Measurements from ENCODE around the gene TRMT2A. TPM values are rescaled to one million over a fixed set of nuclear protein-coding genes. Genes with fewer than 3 reads are reported as not detected.

TRMT2A gene
- polyA plus RNA-seq, 3 donors = 32.2 to 47.9 (median 43.0) TPM

GRCh38 chr22:20150381-20151275 is 33.6 kb upstream of the TRMT2A start, which contains the start of gene CCDC188:
Gene CCDC188, minus strand, starts transcription at chr22:20151055. Its CDS starts 69 bp downstream, at chr22:20150986.
- H3K27ac ChIP-seq (ENCODE audit: low read depth, low read length) = no peak within 1 kb of the TSS
- WGBS, 3 donors = 69 to 88% (median 71%) methylated on average over 7 to 14 of the region's 14 CpGs

- WGBS, 3 donors = 61 to 66% (median 64%) methylated on average over 24 to 32 of the region's 32 CpGs
- no peak overlapping the region for H3K27ac ChIP-seq (ENCODE audit: low read depth, low read length)
Observed at GRCh38 chr22:20149257-20150250, 32.5 kb upstream of the TRMT2A start.

- WGBS, 3 donors = 72 to 86% (median 86%) methylated on average over 16 to 18 of the region's 18 CpGs
- no peak overlapping the region for H3K27ac ChIP-seq (ENCODE audit: low read depth, low read length)
Observed at GRCh38 chr22:20148414-20148813, 31.4 kb upstream of the TRMT2A start.

DNA sequence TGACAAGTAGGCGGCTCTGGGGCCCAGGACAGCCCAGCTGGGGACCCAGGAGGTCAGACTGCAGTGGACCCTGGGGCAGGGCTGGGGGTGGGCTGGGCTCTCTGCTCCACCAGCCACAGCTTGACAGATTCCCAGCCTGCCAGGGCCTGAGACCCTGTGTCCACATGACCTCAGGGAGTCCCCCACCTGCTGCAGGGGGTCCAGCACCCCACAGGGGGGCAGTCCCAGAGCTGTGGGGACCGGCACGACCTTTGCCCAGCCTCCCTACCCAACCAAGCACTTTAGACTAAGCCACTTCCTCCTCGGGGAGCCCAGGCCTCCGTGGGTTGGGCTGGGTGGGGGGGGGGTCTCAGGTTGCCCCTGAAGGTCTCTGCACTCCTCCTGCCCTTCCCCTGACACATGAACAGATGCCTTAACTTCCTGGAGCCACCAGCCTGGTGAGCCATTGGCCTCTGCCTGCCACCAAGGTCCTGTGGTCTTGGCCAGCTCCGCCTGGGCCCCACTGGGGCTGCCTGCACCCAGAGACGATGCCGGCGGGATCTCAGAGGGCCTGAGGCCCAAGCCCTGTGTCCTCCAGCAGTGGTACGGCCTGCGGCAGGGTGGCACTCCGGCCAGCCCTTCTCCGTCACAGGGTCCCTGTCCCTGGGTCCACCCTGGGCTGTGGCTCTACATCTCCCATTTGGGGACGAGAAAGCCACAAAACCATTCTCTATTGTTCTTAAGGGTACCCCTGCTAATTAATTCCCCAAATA is 30.4 kb upstream of the TRMT2A start:
- WGBS, 3 donors = 67 to 75% (median 74%) methylated on average over 14 of the region's 14 CpGs
- H3K27ac ChIP-seq (ENCODE audit: low read depth, low read length) = no peak overlapping the region

GRCh38 chr22:20146777-20147176 is 29.8 kb upstream of the TRMT2A start:
- H3K27ac ChIP-seq (ENCODE audit: low read depth, low read length) = no peak overlapping the region
- WGBS, 3 donors = 78 to 87% (median 87%) methylated on average over 11 to 22 of the region's 22 CpGs

DNA sequence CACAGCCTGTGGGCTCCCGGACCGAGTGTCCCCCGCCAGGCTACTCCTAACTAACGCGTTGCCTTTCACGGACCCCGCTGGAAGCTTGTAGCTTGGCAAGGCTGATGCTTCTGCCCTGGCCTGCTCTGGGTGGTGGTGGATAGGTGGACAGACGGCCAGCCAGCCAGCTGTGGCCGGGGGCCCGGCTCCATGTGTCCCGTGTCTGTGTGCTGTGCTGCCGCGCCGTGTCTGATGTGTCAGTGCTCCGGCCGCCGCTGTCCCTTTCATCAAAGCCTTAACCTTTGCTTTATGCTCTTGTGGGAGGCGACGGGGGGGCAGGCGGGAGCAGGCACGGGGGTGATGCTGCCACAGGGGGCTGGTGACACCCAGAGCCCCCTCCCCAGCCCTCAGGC is 28.8 kb upstream of the TRMT2A start:
- 87 to 96% (median 90%) methylated on average over 19 to 21 of the region's 21 CpGs for WGBS, 3 donors

DNA sequence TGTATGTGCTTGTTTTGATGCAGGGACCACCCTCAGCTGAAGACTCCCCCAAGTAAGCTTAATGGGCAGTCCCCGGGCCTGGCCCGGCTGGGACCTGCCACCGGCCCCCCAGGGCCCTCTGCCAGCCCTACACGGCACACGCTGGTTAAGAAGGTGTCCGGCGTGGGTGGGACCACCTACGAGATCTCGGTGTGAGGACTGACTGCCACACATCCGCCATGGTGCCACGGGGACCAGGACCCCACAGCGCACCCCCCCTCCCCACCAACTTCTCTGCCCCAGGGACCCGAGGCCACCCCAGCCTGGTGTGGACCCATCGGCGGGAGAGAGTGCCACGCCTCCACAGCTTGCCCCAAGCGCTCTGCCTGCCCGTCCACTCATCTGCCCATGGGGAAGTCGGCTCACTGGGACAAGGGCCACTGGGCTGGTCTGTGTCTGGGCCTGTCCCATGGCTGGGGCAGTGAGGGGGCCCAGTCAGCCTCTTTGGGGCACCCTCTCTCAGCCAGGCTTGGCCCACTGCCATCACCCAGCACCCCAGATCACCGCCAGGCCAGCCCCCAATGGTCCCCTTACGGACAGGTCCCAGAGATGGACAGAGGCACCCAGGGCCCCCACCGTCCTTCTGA is 28.3 kb upstream of the TRMT2A start:
- no peak overlapping the region for H3K27ac ChIP-seq (ENCODE audit: low read depth, low read length)
- 90 to 91% (median 91%) methylated on average over 20 to 22 of the region's 22 CpGs for WGBS, 3 donors

More for the DNA sequence above, 28.8 kb upstream of the TRMT2A start:
- no peak overlapping the region for H3K27ac ChIP-seq (ENCODE audit: low read depth, low read length)

- no peak overlapping the region for H3K27ac ChIP-seq (ENCODE audit: low read depth, low read length)
- WGBS, 3 donors = 85 to 93% (median 88%) methylated on average over 19 of the region's 19 CpGs
Observed at GRCh38 chr22:20143883-20144665, 27.0 kb upstream of the TRMT2A start.

GRCh38 chr22:20142711-20143621 is 25.9 kb upstream of the TRMT2A start:
- no peak overlapping the region for H3K27ac ChIP-seq (ENCODE audit: low read depth, low read length)
- WGBS, 3 donors = 92 to 96% (median 94%) methylated on average over 54 to 65 of the region's 65 CpGs

- no peak overlapping the region for H3K27ac ChIP-seq (ENCODE audit: low read depth, low read length)
- WGBS, 3 donors = 84 to 88% (median 87%) methylated on average over 22 of the region's 22 CpGs
Observed at GRCh38 chr22:20141186-20142077, 24.4 kb upstream of the TRMT2A start.

DNA sequence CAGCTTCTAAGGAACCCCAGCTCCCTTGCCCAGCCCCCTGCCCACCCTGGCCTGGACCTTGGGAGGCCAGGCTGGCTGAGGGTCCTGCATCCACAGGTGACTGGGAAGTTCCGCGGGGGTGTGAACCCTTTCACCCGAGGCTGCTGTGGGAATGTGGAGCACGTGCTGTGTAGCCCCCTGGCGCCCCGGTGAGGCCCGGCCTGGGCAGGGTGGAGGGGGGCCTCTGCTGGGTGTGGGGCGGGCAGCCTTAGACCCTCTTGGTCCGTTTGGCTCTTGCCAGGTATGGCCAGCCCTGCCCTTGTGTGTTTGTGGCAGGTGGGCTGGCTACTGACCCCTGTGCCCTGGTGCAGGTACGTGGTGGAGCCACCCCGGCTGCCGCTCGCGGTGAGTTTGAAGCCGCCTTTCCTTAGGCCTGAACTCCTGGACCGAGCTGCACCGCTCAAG is 23.5 kb upstream of the TRMT2A start:
- WGBS, 3 donors = 88 to 95% (median 92%) methylated on average over 15 to 17 of the region's 17 CpGs
- no peak overlapping the region for H3K27ac ChIP-seq (ENCODE audit: low read depth, low read length)

DNA sequence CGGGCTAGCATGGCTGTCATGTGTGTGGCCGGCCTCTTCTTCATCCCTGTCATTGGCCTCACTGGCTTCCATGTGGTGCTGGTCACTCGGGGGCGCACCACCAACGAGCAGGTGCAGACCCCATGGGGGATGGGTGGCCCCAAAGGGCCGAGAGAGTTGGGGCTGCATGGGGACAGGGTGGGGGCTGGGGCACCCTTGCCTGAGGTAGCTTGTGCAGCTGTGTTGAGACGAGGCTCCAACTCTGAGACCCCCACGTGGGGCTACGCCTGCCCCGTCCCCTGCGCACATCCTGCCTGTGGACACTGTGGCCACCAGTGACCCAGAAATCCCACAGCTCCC is 23.1 kb upstream of the TRMT2A start:
- WGBS, 3 donors = 90 to 95% (median 92%) methylated on average over 10 to 11 of the region's 11 CpGs
- H3K27ac ChIP-seq (ENCODE audit: low read depth, low read length) = no peak overlapping the region

GRCh38 chr22:20139391-20140106 is 22.5 kb upstream of the TRMT2A start:
- 94% methylated on average over 36 of the region's 36 CpGs for WGBS, 3 donors
- no peak overlapping the region for H3K27ac ChIP-seq (ENCODE audit: low read depth, low read length)

DNA sequence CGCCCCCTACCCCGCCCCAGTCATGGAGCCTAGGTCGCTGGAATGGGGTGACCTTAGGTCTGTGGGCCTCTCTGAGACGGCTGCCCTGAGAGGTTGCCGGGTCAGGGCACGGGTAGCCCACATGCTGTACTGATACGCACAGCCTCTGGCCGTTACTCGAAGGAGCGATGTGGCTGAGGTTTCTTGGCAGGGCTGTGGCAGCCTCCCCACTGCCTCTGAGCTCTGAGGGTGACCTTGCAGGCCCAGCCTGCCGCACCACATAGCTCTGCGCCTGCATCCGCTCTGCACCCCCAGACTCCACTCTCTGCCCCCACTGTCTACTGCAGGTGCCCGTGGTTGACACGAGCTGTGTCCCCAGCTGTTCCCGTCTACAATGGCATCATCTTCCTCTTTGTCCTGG is 21.8 kb upstream of the TRMT2A start:
- 84 to 92% (median 90%) methylated on average over 16 of the region's 16 CpGs for WGBS, 3 donors
- no peak overlapping the region for H3K27ac ChIP-seq (ENCODE audit: low read depth, low read length)

- no peak overlapping the region for H3K27ac ChIP-seq (ENCODE audit: low read depth, low read length)
- 54 to 67% (median 66%) methylated on average over 4 of the region's 4 CpGs for WGBS, 3 donors
Observed at GRCh38 chr22:20138417-20138738, 21.4 kb upstream of the TRMT2A start.
